K562 (cell line): ENCODE data around the gene ZC3H10. TPM values are rescaled to one million over a fixed set of nuclear protein-coding genes. Genes with fewer than 3 reads are reported as not detected.

Experiments used
- ATAC-seq: fragments of 200-7000 bp; cut with Tn5 transposase; 3 replicates; pipeline ENCODE4 v1.9.1; 2020; ENCODE audit warnings: moderate library complexity
- BruUV-seq: library from RNA; stranded (reverse); fragments of 400-500 nt; replicated peaks from 2 replicates; lab custom pipeline; 2021; lab: Mats Ljungman, UMichigan
- CTCF ChIA-PET: fragments of 300-600 bp; formaldehyde crosslinking; extraction: SDS; loops from one replicate; lab custom pipeline; 2021; ENCODE audit warnings: low intra/inter-chr PET ratio; lab: Yijun Ruan, JAX
- POLR2A ChIA-PET: fragments of 300-600, 350-650 bp; sonication (Branson Sonifier 250); formaldehyde crosslinking; extraction: SDS; loops from one replicate; lab custom pipeline; 2021; ENCODE audit warnings: antibody characterized with exemption, inconsistent platforms; lab: Yijun Ruan, JAX
- DNase-seq, 4 experiments: peaks; one replicate each; pipeline versions ENCODE4 v3.0.0 to v3.0.0-alpha.2; 2011 to 2018; ENCODE audit warnings: low spot score in 3 of 4, mixed read lengths in 3 of 4; ENCODE audit errors: extremely low read depth in 1 of 4
- FAIRE-seq: peaks from 2 replicates; lab custom pipeline; 2011; peaks lifted over from hg19 to GRCh38; lab: Jason Lieb, UNC
- H2AFZ ChIP-seq: 2 replicates; pipeline ENCODE4 v1.6.0; 2011; ENCODE audit warnings: low read depth, low read length, control low read depth, inconsistent platforms
- H3K27ac ChIP-seq: fragments of 200-600 bp; 3 replicates; pipeline ENCODE4 v1.8.0; 2011; ENCODE audit warnings: low read depth, mild to moderate bottlenecking, control low read depth, inconsistent platforms, low read length, moderate library complexity, mixed read lengths; ENCODE audit errors: extremely low read depth
- H3K27me3 ChIP-seq, 2 experiments: fragments of 300-600 bp in 1 of 2; 2 replicates in 1 of 2; 3 replicates in 1 of 2; pipeline versions ENCODE4 v1.6.0 to v1.8.0; 2011; ENCODE audit warnings: inconsistent platforms in 2 of 2, low read length in 2 of 2, mild to moderate bottlenecking in 1 of 2, mixed read lengths in 1 of 2, moderate library complexity in 1 of 2; ENCODE audit not compliant: control insufficient read depth in 2 of 2, insufficient read depth in 2 of 2
- H3K36me3 ChIP-seq: fragments of 300-600 bp; 3 replicates; pipeline ENCODE4 v1.8.0; 2011; ENCODE audit warnings: mild to moderate bottlenecking, low read length, inconsistent platforms; ENCODE audit not compliant: control insufficient read depth, insufficient read depth
- H3K4me1 ChIP-seq, 2 experiments: fragments of 200-600 bp in 1 of 2; replicated peaks in 1 of 2; 2 replicates in 1 of 2; 3 replicates in 1 of 2; pipeline versions ENCODE4 v1.5.1 to v1.8.0; 2011; ENCODE audit warnings: inconsistent platforms in 2 of 2, low read length in 2 of 2, mild to moderate bottlenecking in 1 of 2, mixed read lengths in 1 of 2, moderate library complexity in 1 of 2; ENCODE audit not compliant: control insufficient read depth in 2 of 2, insufficient read depth in 2 of 2
- H3K4me2 ChIP-seq: 2 replicates; pipeline ENCODE4 v1.6.1; 2011; ENCODE audit warnings: low read length, control low read depth, inconsistent platforms, mixed read lengths; ENCODE audit not compliant: insufficient read depth
- H3K4me3 ChIP-seq: fragments of 200-600 bp; sonication (generic), shearing (Covaris generic); 2 replicates; pipeline ENCODE4 v1.5.1; 2016; ENCODE audit warnings: control low read depth, inconsistent platforms
- H3K79me2 ChIP-seq: fragments of 200-600 bp; 3 replicates; pipeline ENCODE4 v1.8.0; 2011; ENCODE audit warnings: low read length, inconsistent platforms; ENCODE audit not compliant: control insufficient read depth, insufficient read depth
- H3K9ac ChIP-seq, 2 experiments: 2 replicates each; pipeline versions ENCODE4 v1.6.0 to v1.6.1; 2011; ENCODE audit warnings: low read depth in 2 of 2, low read length in 2 of 2, control low read depth in 1 of 2, inconsistent platforms in 1 of 2, mild to moderate bottlenecking in 1 of 2, mixed read lengths in 1 of 2; ENCODE audit not compliant: insufficient read depth in 1 of 2
- H3K9me1 ChIP-seq: one replicate; pipeline ENCODE4 v1.6.0; 2011; ENCODE audit warnings: inconsistent platforms, mild to moderate bottlenecking, low read length, moderate library complexity; ENCODE audit not compliant: control insufficient read depth, insufficient read depth
- H3K9me3 ChIP-seq: replicated peaks from 2 replicates; pipeline ENCODE4 v1.5.1; 2011; ENCODE audit warnings: low read depth, low read length, inconsistent platforms; ENCODE audit not compliant: control insufficient read depth, insufficient read depth
- H4K20me1 ChIP-seq: replicated peaks from 2 replicates; pipeline ENCODE4 v1.6.1; 2011; ENCODE audit warnings: low read length, inconsistent platforms, mixed read lengths; ENCODE audit not compliant: control insufficient read depth, insufficient read depth
- CXXC5 ChIP-seq: fragments of 250-450 bp; sonication (Bioruptor Pico); IDR thresholded peaks from 2 replicates; pipeline ENCODE4 v1.8.0; 2022; ENCODE audit warnings: inconsistent platforms, mild to moderate bottlenecking, moderate library complexity
- FOXJ2 ChIP-seq: fragments of 200-800 bp; sonication (Bioruptor generic); IDR thresholded peaks from 2 replicates; pipeline ENCODE4 v1.6.1; 2016; ENCODE audit warnings: missing genetic modification characterization, missing compliant biosample characterization
- MAZ ChIP-seq, 2 experiments: fragments of 450-650 bp in 1 of 2; sonication (generic) in 1 of 2; formaldehyde crosslinking; IDR thresholded peaks in 1 of 2; conservative IDR thresholded peaks in 1 of 2; 2 replicates each; pipeline versions ENCODE4 v1.4.0 to v1.5.0; 2020; ENCODE audit warnings: mild to moderate bottlenecking in 1 of 2, missing genetic modification reagents in 1 of 2
- MEIS2 ChIP-seq: fragments of 450-650 bp; IDR thresholded peaks from 2 replicates; pipeline ENCODE4 v1.6.1; 2014; ENCODE audit warnings: mild to moderate bottlenecking; ENCODE audit not compliant: partially characterized antibody
- PML ChIP-seq: IDR thresholded peaks from 2 replicates; pipeline ENCODE4 v1.6.1; 2012; ENCODE audit warnings: low read length, inconsistent platforms
- POLR2A ChIP-seq: fragments of 450-650 bp; conservative IDR thresholded peaks from 2 replicates; pipeline ENCODE4 v1.6.1; 2016
- POLR2AphosphoS2 ChIP-seq: IDR thresholded peaks from 2 replicates; pipeline ENCODE4 v1.6.1; 2012; ENCODE audit warnings: low read length, improper control_type of control experiment
- POLR2B ChIP-seq: fragments of 450-650 bp; IDR thresholded peaks from 2 replicates; pipeline ENCODE4 v1.6.1; 2018; ENCODE audit warnings: low read depth; ENCODE audit not compliant: partially characterized antibody
- POLR2G ChIP-seq: fragments of 200-400 bp; formaldehyde crosslinking; IDR thresholded peaks from 2 replicates; pipeline ENCODE4 v1.6.1; 2017; ENCODE audit warnings: low read depth, mild to moderate bottlenecking, antibody characterized with exemption, low read length, moderate library complexity
- RERE ChIP-seq: sonication (generic); formaldehyde crosslinking; IDR thresholded peaks from 2 replicates; pipeline ENCODE4 v1.8.0; 2023; ENCODE audit warnings: missing genetic modification reagents, mild to moderate bottlenecking, borderline replicate concordance
- SUPT5H ChIP-seq: fragments of 450-650 bp; IDR thresholded peaks from 2 replicates; pipeline ENCODE4 v1.6.1; 2016
- TFAP4 ChIP-seq: sonication (generic); formaldehyde crosslinking; IDR thresholded peaks from 2 replicates; pipeline ENCODE4 v1.8.0; 2022; ENCODE audit warnings: missing genetic modification reagents, mild to moderate bottlenecking, moderate library complexity, borderline replicate concordance
- THRB ChIP-seq: fragments of 450-650 bp; formaldehyde crosslinking; conservative IDR thresholded peaks from 2 replicates; pipeline ENCODE4 v1.4.0; 2022; ENCODE audit warnings: mild to moderate bottlenecking, missing genetic modification characterization
- WGBS: fragments of 100-300 bp; shearing (Covaris generic); methylation state at CpG from one replicate; pipeline ENCODE4 v1.1.6; 2016; ENCODE audit warnings: low coverage, mixed read lengths; ENCODE audit not compliant: insufficient coverage; ENCODE audit errors: missing lambda C conversion rate; 5-methylcytosine and 5-hydroxymethylcytosine counted together
- in situ Hi-C: fragments of 300-500 bp; cut with MboI; formaldehyde crosslinking; loops from 4 replicates; pipeline ENCODE4 v1.15.0; 2018; ENCODE audit warnings: inconsistent platforms, mixed read lengths
- intact Hi-C: fragments of 100-400 bp; cut with micrococcal nuclease; formaldehyde crosslinking; loops from 2 replicates; pipeline ENCODE4 v1.14.2; 2022
- polyA plus RNA-seq, 8 experiments: library from polyadenylated mRNA; depleted of rRNA in 4 of 8; stranded (reverse) in 5 of 8; unstranded in 3 of 8; fragments of >200 nt; fragmentation: Nextera tagmentation in 2 of 8; fragmentation: Illumina TruSeq in 1 of 8; extraction: Ambion mirVana in 2 of 8; extraction: Trizol in 1 of 8; gene quantifications; 2 replicates each; pipeline versions ENCODE4 v1.2.1 to v1.2.3, GENCODE V29; 2011 to 2014; ENCODE audit warnings: inconsistent platforms in 1 of 8, missing spikeins in 1 of 8
- total RNA-seq, 7 experiments: library from RNA; depleted of rRNA in 6 of 7; stranded (reverse); fragments of >200 nt in 6 of 7; fragmentation: Illumina TruSeq in 2 of 7; extraction: Trizol in 2 of 7; gene quantifications; 2 replicates each; pipeline versions ENCODE4 v1.2.1 to v1.2.3, GENCODE V29; 2011 to 2021; ENCODE audit warnings: low replicate concordance in 1 of 7

Gene ZC3H10
- total and polyA plus RNA-seq, 9 of the 15 experiments (the other 6 are each of a cell fraction or from before 2014, with no cell fraction given) = 0.31 to 4.1 (median 1.6) TPM

GRCh38 chr12:56162468-56163290 is 44.6 kb downstream of the ZC3H10 start:
- intact Hi-C loops (no loop called here), in situ Hi-C loops (no loop called here)
- CTCF ChIA-PET = no interaction called here
- Histone ChIP-seq H3K4me1 (peaks cover 8 to 22% of the 10 kb centered on the region in 2 experiments; a peak in 4 of 5 replicates), H3K36me3 (peaks cover 81% of the 10 kb centered on the region), H3K27me3 (no peaks in the 10 kb centered on the region), H3K9ac (0 out of 4 replicates have a peak overlapping the region, but pooled peaks of 1 of the 2 experiments have one; percentile 24), H3K9me1 (peaks cover 3% of the 10 kb centered on the region), H3K27ac (peak overlapping the region; percentile 34; the same call in 1 of the 3 replicates), H3K79me2 (peaks cover 33% of the 10 kb centered on the region), H3K9me3 (no peaks in the 10 kb centered on the region), H4K20me1 (peaks cover 34% of the 10 kb centered on the region), H2AFZ (no peak overlapping the region), H3K4me3 (no peak overlapping the region), H3K4me2 (no peak overlapping the region)
- WGBS = 93% methylated on average over 11 of the region's 11 CpGs
- POLR2A ChIA-PET = interaction anchor here (0.8 to 8.9 kb wide), 15 partner anchors 9 to 86 kb away, joined by 3 to 124 read pairs (median 8); partner anchors contain the start of genes ESYT1, MYL6B, PA2G4 and RNF41
- no peak for DNase-seq
- no peak for FAIRE-seq
- no peak for ATAC-seq
- BruUV-seq = TSS peak; percentile 78
- TF ChIP-seq POLR2A (peak; percentile 60), PML (peak; percentile 12; the same call in 1 of the 2 replicates), TFAP4 (CRISPR knock-in tag) (0 out of 2 replicates have a peak, but pooled peaks have one; percentile 7), RERE (CRISPR knock-in tag) (no peak), FOXJ2 (tag) (no peak), MEIS2 (no peak), THRB (CRISPR knock-in tag) (peak; percentile 58; the same call in 1 of the 2 replicates), POLR2AphosphoS2 (0 out of 2 replicates have a peak, but pooled peaks have one; percentile 23), POLR2B (peak; percentile 25), MAZ (CRISPR knock-in tag; conservative IDR thresholded peaks at IDR 0.05 in 1 of 2, IDR thresholded peaks at IDR 0.05 in 1 of 2) (no peak), POLR2G (peak; percentile 12; the same call in 1 of the 2 replicates), CXXC5 (CRISPR knock-in tag) (no peak), SUPT5H (peak; percentile 45; the same call in 1 of the 2 replicates)
